Astrocyte (in vitro differentiated cells and primary cell): ENCODE results near the gene LHPP. TPM values are rescaled to one million over a fixed set of nuclear protein-coding genes. Genes with fewer than 3 reads are reported as not detected.

Experiments used
- DNase-seq: peaks from one replicate; pipeline ENCODE4 v3.0.0-alpha.2; 2010; ENCODE audit warnings: low read depth
- FAIRE-seq: peaks from 2 replicates; lab custom pipeline; 2011; peaks lifted over from hg19 to GRCh38; lab: Jason Lieb, UNC
- H2AFZ ChIP-seq: 2 replicates; pipeline ENCODE4 v1.6.0; 2012; ENCODE audit warnings: low read depth, low read length, inconsistent platforms
- H3K27ac ChIP-seq: 2 replicates; pipeline ENCODE4 v1.5.1; 2011; ENCODE audit warnings: low read depth, low read length, inconsistent platforms
- H3K27me3 ChIP-seq: 2 replicates; pipeline ENCODE4 v1.6.0; 2011; ENCODE audit warnings: low read length, inconsistent platforms; ENCODE audit not compliant: insufficient read depth
- H3K36me3 ChIP-seq: 2 replicates; pipeline ENCODE4 v1.5.1; 2011; ENCODE audit warnings: low read length, inconsistent platforms; ENCODE audit not compliant: insufficient read depth
- H3K4me1 ChIP-seq: 2 replicates; pipeline ENCODE4 v1.5.1; 2011; ENCODE audit warnings: low read length, inconsistent platforms; ENCODE audit not compliant: insufficient read depth
- H3K4me2 ChIP-seq: 2 replicates; pipeline ENCODE4 v1.6.0; 2012; ENCODE audit warnings: low read length, inconsistent platforms
- H3K4me3 ChIP-seq: 2 replicates; pipeline ENCODE4 v1.5.1; 2011; ENCODE audit warnings: low read depth, mild to moderate bottlenecking, low read length, inconsistent platforms; ENCODE audit not compliant: insufficient read depth
- H3K79me2 ChIP-seq: 2 replicates; pipeline ENCODE4 v1.6.0; 2012; ENCODE audit warnings: mild to moderate bottlenecking, low read length, inconsistent platforms; ENCODE audit not compliant: insufficient read depth
- H3K9ac ChIP-seq: 2 replicates; pipeline ENCODE4 v1.6.0; 2012; ENCODE audit warnings: mild to moderate bottlenecking, low read length, inconsistent platforms
- H3K9me3 ChIP-seq: 2 replicates; pipeline ENCODE4 v1.5.1; 2012; ENCODE audit warnings: low read depth, mild to moderate bottlenecking, low read length, inconsistent platforms; ENCODE audit not compliant: insufficient read depth
- H4K20me1 ChIP-seq: 2 replicates; pipeline ENCODE4 v1.6.0; 2012; ENCODE audit warnings: low read length, inconsistent platforms; ENCODE audit not compliant: insufficient read depth
- H3K27ac Mint-ChIP-seq: one replicate; pipeline ENCODE4 v1.8.0; 2021; ENCODE audit warnings: mild to moderate bottlenecking, mixed read lengths; ENCODE audit not compliant: unreplicated experiment
- H3K27me3 Mint-ChIP-seq: one replicate; pipeline ENCODE4 v1.8.0; 2021; ENCODE audit warnings: low read depth, mixed read lengths; ENCODE audit not compliant: unreplicated experiment
- H3K36me3 Mint-ChIP-seq: one replicate; pipeline ENCODE4 v1.8.0; 2021; ENCODE audit warnings: low read depth, mixed read lengths; ENCODE audit not compliant: unreplicated experiment
- H3K4me1 Mint-ChIP-seq: one replicate; pipeline ENCODE4 v1.8.0; 2021; ENCODE audit warnings: low read depth, mixed read lengths; ENCODE audit not compliant: unreplicated experiment
- H3K4me3 Mint-ChIP-seq: one replicate; pipeline ENCODE4 v1.8.0; 2021; ENCODE audit warnings: mild to moderate bottlenecking, moderate library complexity, mixed read lengths; ENCODE audit not compliant: unreplicated experiment
- H3K9me3 Mint-ChIP-seq: one replicate; pipeline ENCODE4 v1.8.0; 2021; ENCODE audit warnings: mild to moderate bottlenecking, mixed read lengths; ENCODE audit not compliant: unreplicated experiment
- CTCF ChIP-seq: IDR thresholded peaks from 2 replicates; pipeline ENCODE4 v1.5.1; 2011; ENCODE audit warnings: low read depth, mild to moderate bottlenecking, inconsistent platforms, low read length, moderate library complexity; ENCODE audit not compliant: insufficient read depth
- EZH2 ChIP-seq: IDR thresholded peaks from 2 replicates; pipeline ENCODE4 v1.6.1; 2012; ENCODE audit warnings: mild to moderate bottlenecking, low read length, inconsistent platforms; ENCODE audit not compliant: insufficient read depth
- total RNA-seq: library from RNA; stranded (reverse); gene quantifications from 2 replicates; pipeline ENCODE4 v1.2.1, GENCODE V29; 2021

Gene LHPP
- total RNA-seq, 1 donor from 2014 or later = 6.9 TPM

- H3K36me3 ChIP-seq = no peaks in the 10 kb centered on the region
- Mint-ChIP-seq H3K27ac (no peak overlapping the region), H3K4me3 (no peak overlapping the region), H3K4me1 (peaks cover 2% of the 10 kb centered on the region), H3K9me3 (no peaks in the 10 kb centered on the region), H3K36me3 (peaks cover 3% of the 10 kb centered on the region), H3K27me3 (peaks cover 22% of the 10 kb centered on the region)
- H3K9ac ChIP-seq = no peak overlapping the region
- no peak overlapping the region for H3K4me3 ChIP-seq
- no peaks in the 10 kb centered on the region for H4K20me1 ChIP-seq
- H3K4me2 ChIP-seq = no peak overlapping the region
- FAIRE-seq = no peak
- no peak overlapping the region for H3K27ac ChIP-seq
- TF ChIP-seq EZH2 (no peak), CTCF (no peak)
- no peak overlapping the region for H2AFZ ChIP-seq
- no peaks in the 10 kb centered on the region for H3K9me3 ChIP-seq
- no peaks in the 10 kb centered on the region for H3K27me3 ChIP-seq
- DNase-seq = no peak
- H3K79me2 ChIP-seq = no peaks in the 10 kb centered on the region
- H3K4me1 ChIP-seq = peaks cover 2% of the 10 kb centered on the region
Measured at GRCh38 chr10:124526621-124527267, 65.1 kb downstream of the LHPP start.

- Mint-ChIP-seq H3K4me1 (peaks cover 2% of the 10 kb centered on the region), H3K27ac (no peak overlapping the region), H3K4me3 (no peak overlapping the region), H3K9me3 (no peaks in the 10 kb centered on the region), H3K36me3 (peaks cover 1% of the 10 kb centered on the region), H3K27me3 (peaks cover 21% of the 10 kb centered on the region)
- DNase-seq (no peak), FAIRE-seq (no peak)
- no peak overlapping the region for H3K4me3 ChIP-seq
- no peaks in the 10 kb centered on the region for H3K36me3 ChIP-seq
- no peaks in the 10 kb centered on the region for H3K9me3 ChIP-seq
- no peak overlapping the region for H3K9ac ChIP-seq
- H3K27ac ChIP-seq = no peak overlapping the region
- H3K4me2 ChIP-seq = no peak overlapping the region
- no peaks in the 10 kb centered on the region for H3K27me3 ChIP-seq
- H2AFZ ChIP-seq = no peak overlapping the region
- peaks cover 2% of the 10 kb centered on the region for H3K4me1 ChIP-seq
- TF ChIP-seq EZH2 (no peak), CTCF (no peak)
- no peaks in the 10 kb centered on the region for H3K79me2 ChIP-seq
- H4K20me1 ChIP-seq = no peaks in the 10 kb centered on the region
Measured at GRCh38 chr10:124527874-124528395, 66.3 kb downstream of the LHPP start.

GRCh38 chr10:124529661-124530214, 68.1 kb downstream of the LHPP start:
- DNase-seq (no peak), FAIRE-seq (no peak)
- Histone ChIP-seq H3K36me3 (no peaks in the 10 kb centered on the region), H4K20me1 (no peaks in the 10 kb centered on the region), H3K79me2 (no peaks in the 10 kb centered on the region), H3K27ac (no peak overlapping the region), H3K9ac (no peak overlapping the region), H3K4me3 (no peak overlapping the region), H3K4me2 (no peak overlapping the region), H3K4me1 (peaks cover 2% of the 10 kb centered on the region), H3K27me3 (no peaks in the 10 kb centered on the region), H3K9me3 (no peaks in the 10 kb centered on the region), H2AFZ (no peak overlapping the region)
- no peak for TF ChIP-seq EZH2
- no peaks in the 10 kb centered on the region for H3K4me1 Mint-ChIP-seq
- H3K27ac Mint-ChIP-seq = no peak overlapping the region
- peaks cover 1% of the 10 kb centered on the region for H3K36me3 Mint-ChIP-seq
- H3K4me3 Mint-ChIP-seq = no peak overlapping the region
- H3K27me3 Mint-ChIP-seq = peaks cover 17% of the 10 kb centered on the region
- no peaks in the 10 kb centered on the region for H3K9me3 Mint-ChIP-seq
